ENCODE data around the gene CCDC6.

Gene CCDC6

GRCh38 chr10:59851864-59852263, 54.5 kb downstream of the CCDC6 start:
- DNase-seq (ENCODE audit: low spot score): no peak

GRCh38 chr10:59847888-59848287, 58.5 kb downstream of the CCDC6 start:
- DNase-seq (ENCODE audit: low spot score): no peak

GRCh38 chr10:59847326-59847725, 59.0 kb downstream of the CCDC6 start:
- DNase-seq (ENCODE audit: low spot score): no peak

GRCh38 chr10:59844436-59844835, 61.9 kb downstream of the CCDC6 start:
- no peak for DNase-seq (ENCODE audit: low spot score)

- DNase-seq (ENCODE audit: low spot score): no peak
Observed at GRCh38 chr10:59843748-59844147, 62.6 kb downstream of the CCDC6 start.

GRCh38 chr10:59839576-59839975, 66.8 kb downstream of the CCDC6 start:
- DNase-seq (ENCODE audit: low spot score): no peak

GRCh38 chr10:59838085-59838789, 68.1 kb downstream of the CCDC6 start:
- no peak for DNase-seq (ENCODE audit: low spot score)

GRCh38 chr10:59833810-59834209, 72.5 kb downstream of the CCDC6 start:
- no peak for DNase-seq (ENCODE audit: low spot score)

- DNase-seq (ENCODE audit: low spot score): no peak
Observed at GRCh38 chr10:59832506-59832905, 73.8 kb downstream of the CCDC6 start.

- no peak for DNase-seq (ENCODE audit: low spot score)
Observed at GRCh38 chr10:59831658-59832503, 74.5 kb downstream of the CCDC6 start.

- DNase-seq (ENCODE audit: low spot score): peak; percentile 24
Observed at GRCh38 chr10:59830601-59831259, 75.6 kb downstream of the CCDC6 start.

- no peak for DNase-seq (ENCODE audit: low spot score)
Observed at GRCh38 chr10:59829601-59830000, 76.8 kb downstream of the CCDC6 start.

GRCh38 chr10:59829024-59829423, 77.3 kb downstream of the CCDC6 start:
- no peak for DNase-seq (ENCODE audit: low spot score)

GRCh38 chr10:59825932-59826331, 80.4 kb downstream of the CCDC6 start:
- no peak for DNase-seq (ENCODE audit: low spot score)

- no peak for DNase-seq (ENCODE audit: low spot score)
Observed at GRCh38 chr10:59823751-59824150, 82.6 kb downstream of the CCDC6 start.

GRCh38 chr10:59823111-59823510, 83.2 kb downstream of the CCDC6 start:
- no peak for DNase-seq (ENCODE audit: low spot score)

- DNase-seq (ENCODE audit: low spot score): no peak
Observed at GRCh38 chr10:59820471-59820870, 85.9 kb downstream of the CCDC6 start.

GRCh38 chr10:59819683-59820082, 86.7 kb downstream of the CCDC6 start:
- no peak for DNase-seq (ENCODE audit: low spot score)

- DNase-seq (ENCODE audit: low spot score): no peak
Observed at GRCh38 chr10:59819265-59819664, 87.1 kb downstream of the CCDC6 start.

GRCh38 chr10:59817773-59818172, 88.6 kb downstream of the CCDC6 start:
- DNase-seq (ENCODE audit: low spot score): no peak

- DNase-seq (ENCODE audit: low spot score): no peak
Observed at GRCh38 chr10:59814878-59815277, 91.5 kb downstream of the CCDC6 start.

- no peak for DNase-seq (ENCODE audit: low spot score)
Observed at GRCh38 chr10:59812519-59813122, 93.7 kb downstream of the CCDC6 start.

- DNase-seq (ENCODE audit: low spot score): no peak
Observed at GRCh38 chr10:59809644-59809974, 96.7 kb downstream of the CCDC6 start.
